Posterior cingulate gyrus (tissue), 11 donors: ENCODE results near the gene VPS52.
"Not testable (repeated sequence)": the region's sequence is repeated elsewhere in the genome, so short reads cannot be mapped to it uniquely, and the experiment has no call there.

ENCODE experiments used
- DNase-seq, 10 donors: peaks; one replicate each; pipeline versions ENCODE4 v3.0.0 to v3.0.0-alpha.2; 2020 to 2021; ENCODE audit warnings: mixed read lengths in 3 of 10
- intact Hi-C: fragments of 100-400 bp; cut with DNase I; formaldehyde crosslinking; loops from one replicate; pipeline ENCODE4 v1.15.1; 2023

Gene VPS52

GRCh38 chr6:33259032-33259431 lies 12.6 kb downstream of the VPS52 start:
- no peak for DNase-seq
- intact Hi-C loops, result no loop called here

GRCh38 chr6:33254591-33254990 lies 17.1 kb downstream of the VPS52 start:
- intact Hi-C loops, result no loop called here
- DNase-seq, result no peak

GRCh38 chr6:33252759-33253158 lies 18.9 kb downstream of the VPS52 start:
- intact Hi-C loops, result no loop called here
- no peak for DNase-seq

GRCh38 chr6:33251395-33252012 lies 20.2 kb downstream of the VPS52 start:
- intact Hi-C loops, result no loop called here
- no peak for DNase-seq

- intact Hi-C loops, result no loop called here
- no peak for DNase-seq
These were observed 20.9 kb downstream of the VPS52 start for GRCh38 chr6:33250731-33251130.

GRCh38 chr6:33249732-33250630 lies 21.7 kb downstream of the VPS52 start:
- DNase-seq, result peak in 1 of 10 donors; percentile 16
- intact Hi-C loops, result loop anchor here (2.0 to 10.0 kb wide), 4 partner anchors 38 to 363 kb away; partner anchors contain the start of gene COL11A2

GRCh38 chr6:33248932-33249731 lies 22.5 kb downstream of the VPS52 start:
- DNase-seq, result peak; percentile 93 to 99 (median 97)
- intact Hi-C loops, result loop anchor here (1.0 to 10.0 kb wide), 6 partner anchors 37 to 362 kb away; partner anchors contain the start of gene COL11A2

GRCh38 chr6:33248643-33248931 lies 23.1 kb downstream of the VPS52 start:
- DNase-seq, result peak in 2 of 10 donors; percentile 12 to 81
- intact Hi-C loops, result loop anchor here (1.0 to 10.0 kb wide), 6 partner anchors 36 to 361 kb away; partner anchors contain the start of gene COL11A2

GRCh38 chr6:33247977-33248642 lies 23.6 kb downstream of the VPS52 start:
- DNase-seq, result peak; percentile 83 to 98 (median 91)
- intact Hi-C loops, result loop anchor here (1.0 to 10.0 kb wide), 6 partner anchors 36 to 361 kb away; partner anchors contain the start of gene COL11A2

GRCh38 chr6:33243476-33243875 lies 28.2 kb downstream of the VPS52 start:
- intact Hi-C loops, result loop anchor here (10.0 kb wide), 1 partner anchor 49 kb away; the partner anchor contains the start of gene COL11A2
- DNase-seq, result no peak

GRCh38 chr6:33241968-33242367 lies 29.7 kb downstream of the VPS52 start:
- intact Hi-C loops, result loop anchor here (10.0 kb wide), 1 partner anchor 47 kb away; the partner anchor contains the start of gene COL11A2

GRCh38 chr6:33237741-33238140 lies 33.9 kb downstream of the VPS52 start:
- intact Hi-C loops, result no loop called here
- no peak for DNase-seq

More at GRCh38 chr6:33241968-33242367, 29.7 kb downstream of the VPS52 start:
- DNase-seq, result no peak

- intact Hi-C loops, result no loop called here
- no peak for DNase-seq
These were observed 34.8 kb downstream of the VPS52 start for GRCh38 chr6:33236852-33237251.

- DNase-seq, result no peak
- intact Hi-C loops, result no loop called here
These were observed 35.3 kb downstream of the VPS52 start for GRCh38 chr6:33236328-33236727.

GRCh38 chr6:33235221-33235634 lies 36.4 kb downstream of the VPS52 start:
- intact Hi-C loops, result no loop called here
- no peak for DNase-seq

GRCh38 chr6:33226503-33227120 lies 45.1 kb downstream of the VPS52 start:
- not testable (repeated sequence) for DNase-seq

GRCh38 chr6:33217681-33218080 lies 54.0 kb downstream of the VPS52 start:
- intact Hi-C loops, result no loop called here
- no peak for DNase-seq

More at GRCh38 chr6:33226503-33227120, 45.1 kb downstream of the VPS52 start:
- intact Hi-C loops, result not testable (repeated sequence)

- intact Hi-C loops, result no loop called here
- no peak for DNase-seq
These were observed 54.4 kb downstream of the VPS52 start for GRCh38 chr6:33217246-33217645.

- no peak for DNase-seq
- intact Hi-C loops, result no loop called here
These were observed 55.5 kb downstream of the VPS52 start for GRCh38 chr6:33216117-33216649.
